Endothelial cell of umbilical vein (primary cell): ENCODE data around the gene EFR3B. TPM values are rescaled to one million over a fixed set of nuclear protein-coding genes. Genes with fewer than 3 reads are reported as not detected.
"Not testable (repeated sequence)": the region's sequence is repeated elsewhere in the genome, so short reads cannot be mapped to it uniquely, and the experiment has no call there.

ENCODE experiments used
- BruUV-seq: library from RNA; stranded (reverse); fragments of 400-500 nt; replicated peaks from 2 replicates; lab custom pipeline; 2021; lab: Mats Ljungman, UMichigan
- CTCF ChIA-PET: fragments of 300-600, 350-600 bp; sonication (Branson Sonifier 250); formaldehyde crosslinking; loops from one replicate; lab custom pipeline; 2021; ENCODE audit warnings: antibody characterized with exemption, inconsistent platforms; lab: Charles Lee
- POLR2A ChIA-PET: fragments of 300-600, 350-600 bp; sonication (Branson Sonifier 250); formaldehyde crosslinking; loops from one replicate; lab custom pipeline; 2021; ENCODE audit warnings: antibody characterized with exemption, inconsistent platforms; lab: Charles Lee
- DNase-seq: peaks from one replicate; pipeline ENCODE4 v3.0.0-alpha.2; 2011; ENCODE audit warnings: low read depth, low spot score
- FAIRE-seq: peaks from 2 replicates; lab custom pipeline; 2011; peaks lifted over from hg19 to GRCh38; lab: Jason Lieb, UNC
- H2AFZ ChIP-seq: 2 replicates; pipeline ENCODE4 v1.6.0; 2012; ENCODE audit warnings: low read depth, low read length, control low read depth, inconsistent platforms
- H3K27ac ChIP-seq: 2 replicates; pipeline ENCODE4 v1.5.1; 2011; ENCODE audit warnings: low read depth, mild to moderate bottlenecking, control low read depth, low read length, moderate library complexity; ENCODE audit not compliant: insufficient read depth
- H3K27me3 ChIP-seq, 2 experiments: 2 replicates each; pipeline versions ENCODE4 v1.6.0 to v1.6.1; 2011; ENCODE audit warnings: low read length in 2 of 2, mixed read lengths in 1 of 2; ENCODE audit not compliant: control insufficient read depth in 2 of 2, insufficient read depth in 2 of 2
- H3K36me3 ChIP-seq, 2 experiments: 2 replicates in 1 of 2; 3 replicates in 1 of 2; pipeline ENCODE4 v1.5.1; 2011; ENCODE audit warnings: low read length in 2 of 2, mild to moderate bottlenecking in 1 of 2, moderate library complexity in 1 of 2; ENCODE audit not compliant: control insufficient read depth in 2 of 2, insufficient read depth in 2 of 2; ENCODE audit errors: extremely low read depth in 1 of 2
- H3K4me1 ChIP-seq: 3 replicates; pipeline ENCODE4 v1.5.1; 2011; ENCODE audit warnings: mild to moderate bottlenecking, low read length; ENCODE audit not compliant: control insufficient read depth, insufficient read depth; ENCODE audit errors: extremely low read depth
- H3K4me2 ChIP-seq: 2 replicates; pipeline ENCODE4 v1.6.1; 2011; ENCODE audit warnings: low read length, control low read depth, mixed read lengths; ENCODE audit not compliant: insufficient read depth
- H3K4me3 ChIP-seq, 3 experiments: fragments of 200-600 bp in 1 of 3; sonication (generic), shearing (Covaris generic) in 1 of 3; replicated peaks in 1 of 3; 2 replicates each; pipeline ENCODE4 v1.5.1; 2011 to 2016; ENCODE audit warnings: control low read depth in 3 of 3, low read length in 3 of 3, mild to moderate bottlenecking in 2 of 3, inconsistent platforms in 1 of 3, low read depth in 1 of 3, moderate library complexity in 1 of 3; ENCODE audit not compliant: insufficient read depth in 1 of 3
- H3K79me2 ChIP-seq: 2 replicates; pipeline ENCODE4 v1.6.0; 2012; ENCODE audit warnings: low read length, inconsistent platforms; ENCODE audit not compliant: control insufficient read depth, insufficient read depth
- H3K9ac ChIP-seq: replicated peaks from 2 replicates; pipeline ENCODE3; 2011; ENCODE audit warnings: low read length, control low read depth; ENCODE audit not compliant: insufficient read depth; ENCODE audit errors: extremely low read depth
- H3K9me1 ChIP-seq: replicated peaks from 3 replicates; pipeline ENCODE4 v1.6.0; 2011; ENCODE audit warnings: mild to moderate bottlenecking, low read length; ENCODE audit not compliant: control insufficient read depth, insufficient read depth; ENCODE audit errors: extremely low read depth
- H3K9me3 ChIP-seq: replicated peaks from 2 replicates; pipeline ENCODE4 v1.5.1; 2012; ENCODE audit warnings: low read length, inconsistent platforms; ENCODE audit not compliant: control insufficient read depth, insufficient read depth
- H4K20me1 ChIP-seq: replicated peaks from 2 replicates; pipeline ENCODE3; 2011; ENCODE audit warnings: mild to moderate bottlenecking, low read length; ENCODE audit not compliant: control insufficient read depth, insufficient read depth; ENCODE audit errors: extremely low read depth
- EZH2 ChIP-seq: IDR thresholded peaks from 2 replicates; pipeline ENCODE4 v1.6.1; 2012; ENCODE audit warnings: borderline replicate concordance, low read depth, mild to moderate bottlenecking, moderate library complexity, low read length, inconsistent platforms; ENCODE audit not compliant: severe bottlenecking
- FOS ChIP-seq: IDR thresholded peaks from 2 replicates; pipeline ENCODE4 v1.6.1; 2011; ENCODE audit warnings: mild to moderate bottlenecking, low read length, moderate library complexity, borderline replicate concordance; ENCODE audit not compliant: insufficient read depth
- GATA2 ChIP-seq: IDR thresholded peaks from 2 replicates; pipeline ENCODE4 v1.7.0; 2011; ENCODE audit warnings: low read depth, mild to moderate bottlenecking, moderate library complexity, mixed read lengths, low read length; ENCODE audit not compliant: insufficient read length, insufficient read depth
- JUN ChIP-seq: IDR thresholded peaks from 2 replicates; pipeline ENCODE4 v1.6.1; 2011; ENCODE audit warnings: borderline replicate concordance, low read depth; ENCODE audit not compliant: insufficient read length, insufficient read depth
- MYC ChIP-seq: IDR thresholded peaks from one replicate; pipeline ENCODE4 v1.6.1; 2011; ENCODE audit warnings: mild to moderate bottlenecking, low read depth, low read length
- POLR2A ChIP-seq: IDR thresholded peaks from 2 replicates; pipeline ENCODE4 v1.6.1; 2012; ENCODE audit warnings: low read depth, mild to moderate bottlenecking, control low read depth, low read length
- POLR2AphosphoS5 ChIP-seq: IDR thresholded peaks from 2 replicates; pipeline ENCODE4 v1.6.1; 2012; ENCODE audit warnings: low read depth, mild to moderate bottlenecking, control low read depth, low read length, moderate library complexity; ENCODE audit not compliant: insufficient read depth
- dilution Hi-C: fragments of 300-500 bp; cut with MboI; formaldehyde crosslinking; loops from one replicate; pipeline ENCODE4 v1.15.0; 2019; ENCODE audit warnings: low sequenced_read_pairs; ENCODE audit not compliant: extremely low pct_ligation_motif_present
- intact Hi-C: fragments of 100-400 bp; cut with micrococcal nuclease; formaldehyde crosslinking; loops from one replicate; pipeline ENCODE4 v1.10.0; 2022
- polyA plus RNA-seq, 4 experiments: library from polyadenylated mRNA; depleted of rRNA in 3 of 4; stranded (reverse) in 3 of 4; unstranded in 1 of 4; fragments of >200 nt; gene quantifications; 2 replicates each; pipeline versions ENCODE4 v1.2.1 to v1.2.3, GENCODE V29; 2011 to 2012; ENCODE audit warnings: missing spikeins in 1 of 4
- total RNA-seq: library from RNA; stranded (reverse); gene quantifications from 2 replicates; pipeline ENCODE4 v1.2.3, GENCODE V29; 2021
- TF ChIP-seq, protein P1 (sequence below): IDR thresholded peaks from 2 replicates; pipeline ENCODE4 v1.6.1; 2011; ENCODE audit not compliant: insufficient read depth, insufficient read length
- TF ChIP-seq, protein P2 (sequence below), 2 donors: IDR thresholded peaks; 1 replicate in 1 of 2; 2 replicates in 1 of 2; pipeline ENCODE4 v1.5.1; 2011; ENCODE audit warnings: low read length in 2 of 2, mild to moderate bottlenecking in 2 of 2, moderate library complexity in 2 of 2, control low read depth in 1 of 2, inconsistent platforms in 1 of 2, low read depth in 1 of 2; ENCODE audit not compliant: insufficient read depth in 1 of 2; ENCODE audit errors: extremely low read depth in 1 of 2

EFR3B gene
- total and polyA plus RNA-seq, 2 donors (not counting 3 experiments of a cell fraction or from before 2014, with no cell fraction given), result 0.15 to 0.77 TPM

DNA sequence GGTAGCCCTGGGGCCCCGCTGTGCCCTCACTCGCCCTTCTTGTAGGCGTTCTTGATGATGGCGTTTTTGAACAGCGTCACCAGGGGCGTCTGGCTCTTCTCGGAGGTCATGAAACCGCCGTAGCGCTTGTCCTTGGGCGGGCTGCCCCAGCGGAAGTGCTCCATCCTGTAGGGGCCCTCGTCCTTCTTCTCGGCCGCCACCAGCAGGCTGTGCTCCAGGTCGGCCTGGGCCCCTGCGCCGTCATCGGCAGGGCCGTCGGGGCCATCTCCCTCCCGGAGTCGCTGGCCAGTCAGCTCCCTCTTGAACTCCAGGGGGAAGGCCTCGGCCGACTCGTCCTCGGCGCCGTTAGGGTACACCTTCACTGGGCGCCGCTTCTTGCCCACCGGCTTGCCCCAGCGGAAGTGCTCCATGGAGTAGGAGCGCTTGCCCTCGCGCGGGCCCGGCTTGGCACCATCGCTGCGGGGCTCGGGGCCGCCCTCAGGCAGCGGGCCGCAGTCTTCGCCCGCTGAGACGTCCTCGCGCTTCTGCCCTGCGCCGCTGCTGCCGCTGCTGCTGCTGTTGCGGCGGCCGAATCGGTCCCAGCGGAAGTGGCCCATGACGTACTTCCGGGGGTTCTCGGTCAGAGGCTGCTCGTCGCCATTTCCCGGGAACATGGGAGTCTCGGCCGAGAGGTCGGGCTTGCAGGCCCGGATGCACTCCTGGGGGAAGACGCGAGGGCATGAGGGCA lies 119.3 kb downstream of the EFR3B start:
- H3K4me2 ChIP-seq, result peak overlapping the region; percentile 36
- H3K9ac ChIP-seq, result no peak overlapping the region
- H3K9me3 ChIP-seq, result no peaks in the 10 kb centered on the region
- FAIRE-seq (no peak), DNase-seq (peak; percentile 11)
- intact Hi-C loops, result no loop called here
- H3K79me2 ChIP-seq, result no peaks in the 10 kb centered on the region
- no peaks in the 10 kb centered on the region for H3K9me1 ChIP-seq
- H3K4me3 ChIP-seq, result peak overlapping the region in 1 of 3 experiments; percentile 36
- TF ChIP-seq EZH2 (no peak), POLR2AphosphoS5 (no peak), FOS (no peak), POLR2A (no peak), GATA2 (no peak), JUN (no peak), MYC (no peak)
- TF ChIP-seq, protein P1, sequence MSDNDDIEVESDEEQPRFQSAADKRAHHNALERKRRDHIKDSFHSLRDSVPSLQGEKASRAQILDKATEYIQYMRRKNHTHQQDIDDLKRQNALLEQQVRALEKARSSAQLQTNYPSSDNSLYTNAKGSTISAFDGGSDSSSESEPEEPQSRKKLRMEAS, result no peak
- TF ChIP-seq, protein P2, sequence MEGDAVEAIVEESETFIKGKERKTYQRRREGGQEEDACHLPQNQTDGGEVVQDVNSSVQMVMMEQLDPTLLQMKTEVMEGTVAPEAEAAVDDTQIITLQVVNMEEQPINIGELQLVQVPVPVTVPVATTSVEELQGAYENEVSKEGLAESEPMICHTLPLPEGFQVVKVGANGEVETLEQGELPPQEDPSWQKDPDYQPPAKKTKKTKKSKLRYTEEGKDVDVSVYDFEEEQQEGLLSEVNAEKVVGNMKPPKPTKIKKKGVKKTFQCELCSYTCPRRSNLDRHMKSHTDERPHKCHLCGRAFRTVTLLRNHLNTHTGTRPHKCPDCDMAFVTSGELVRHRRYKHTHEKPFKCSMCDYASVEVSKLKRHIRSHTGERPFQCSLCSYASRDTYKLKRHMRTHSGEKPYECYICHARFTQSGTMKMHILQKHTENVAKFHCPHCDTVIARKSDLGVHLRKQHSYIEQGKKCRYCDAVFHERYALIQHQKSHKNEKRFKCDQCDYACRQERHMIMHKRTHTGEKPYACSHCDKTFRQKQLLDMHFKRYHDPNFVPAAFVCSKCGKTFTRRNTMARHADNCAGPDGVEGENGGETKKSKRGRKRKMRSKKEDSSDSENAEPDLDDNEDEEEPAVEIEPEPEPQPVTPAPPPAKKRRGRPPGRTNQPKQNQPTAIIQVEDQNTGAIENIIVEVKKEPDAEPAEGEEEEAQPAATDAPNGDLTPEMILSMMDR (IDR thresholded peaks at IDR 0.05; ENCODE audit: extremely low read depth in 1 of 2, insufficient read depth in 1 of 2, low read depth in 1 of 2, low read length in 2 of 2), result no peak
- H2AFZ ChIP-seq, result peak overlapping the region; percentile 96
- no peaks in the 10 kb centered on the region for H3K36me3 ChIP-seq
- ChIA-PET POLR2A (no interaction called here), CTCF (no interaction called here)
- H4K20me1 ChIP-seq, result no peaks in the 10 kb centered on the region
- dilution Hi-C loops, result no loop called here
- no peaks in the 10 kb centered on the region for H3K4me1 ChIP-seq
- BruUV-seq, result TSS peak; percentile 57
- H3K27ac ChIP-seq, result no peak overlapping the region
- peaks cover 25 to 26% of the 10 kb centered on the region in 2 experiments for H3K27me3 ChIP-seq

DNA sequence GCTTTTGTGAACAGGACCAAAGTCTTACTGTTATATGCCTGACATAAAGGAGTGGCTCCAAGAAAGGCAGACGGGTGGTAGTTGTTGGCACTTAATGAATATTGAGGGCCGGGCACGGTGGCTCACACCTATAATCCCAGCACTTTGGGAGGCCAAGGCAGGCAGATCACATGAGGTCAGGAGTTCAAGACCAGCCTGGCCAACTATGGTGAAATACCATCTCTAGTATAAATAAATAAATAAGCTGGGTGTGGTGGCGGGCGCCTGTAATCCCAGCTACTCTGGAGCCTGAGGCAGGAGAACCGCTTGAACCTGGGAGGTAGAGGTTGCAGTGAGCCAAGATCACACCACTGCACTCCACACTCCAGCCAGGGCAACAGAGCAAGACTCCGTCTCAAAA lies 120.2 kb downstream of the EFR3B start:
- intact Hi-C loops, H4K20me1 ChIP-seq, H3K79me2 ChIP-seq, H3K4me3 ChIP-seq, H3K9ac ChIP-seq, H3K4me2 ChIP-seq, H3K9me3 ChIP-seq, H3K27ac ChIP-seq, FAIRE-seq, POLR2A ChIA-PET, H2AFZ ChIP-seq, H3K4me1 ChIP-seq, H3K36me3 ChIP-seq, DNase-seq, H3K9me1 ChIP-seq, dilution Hi-C loops, BruUV-seq: not testable (repeated sequence)
- H3K27me3 ChIP-seq, result peaks cover 34% of the 10 kb centered on the region in 2 experiments
- CTCF ChIA-PET, result interaction anchor here (1.2 to 1.5 kb wide), 3 partner anchors 10 to 33 kb away, joined by 4 to 7 read pairs (median 5); no protein-coding TSS in a partner anchor
